Measurements from ENCODE around the gene ZNF433.

Gene ZNF433

GRCh38 chr19:11987405-11988281 lies 47.8 kb downstream of the ZNF433 start:
- Histone ChIP-seq H3K4me1 (ENCODE audit: insufficient read depth, low read length) (peaks cover 37% of the 10 kb centered on the region), H3K79me2 (ENCODE audit: insufficient read depth, low read length) (peaks cover 48% of the 10 kb centered on the region), H3K27me3 (ENCODE audit: insufficient read depth, low read length, poor library complexity) (no peaks in the 10 kb centered on the region), H3K4me3 (ENCODE audit: low read depth in 1 of 2, low read length in 2 of 2) (peak overlapping the region; percentile 90 to 95), H4K20me1 (ENCODE audit: insufficient read depth, low read length) (peaks cover 27% of the 10 kb centered on the region; the same call in 1 of the 2 replicates), H3K36me3 (ENCODE audit: insufficient read depth, low read length) (peaks cover 18% of the 10 kb centered on the region), H2AFZ (ENCODE audit: low read depth, low read length) (peak overlapping the region; percentile 96), H3K4me2 (ENCODE audit: insufficient read depth, low read length) (peak overlapping the region; percentile 92), H3K27ac (ENCODE audit: low read length) (peak overlapping the region; percentile 95), H3K9ac (ENCODE audit: low read depth, low read length) (peak overlapping the region; percentile 89), H3K9me3 (ENCODE audit: insufficient read depth, low read length, severe bottlenecking) (no peaks in the 10 kb centered on the region)
- ATAC-seq (ENCODE audit: insufficient read depth, low read depth) (peak; percentile 96), DNase-seq (peak; percentile 98)
- TF ChIP-seq, protein P1, sequence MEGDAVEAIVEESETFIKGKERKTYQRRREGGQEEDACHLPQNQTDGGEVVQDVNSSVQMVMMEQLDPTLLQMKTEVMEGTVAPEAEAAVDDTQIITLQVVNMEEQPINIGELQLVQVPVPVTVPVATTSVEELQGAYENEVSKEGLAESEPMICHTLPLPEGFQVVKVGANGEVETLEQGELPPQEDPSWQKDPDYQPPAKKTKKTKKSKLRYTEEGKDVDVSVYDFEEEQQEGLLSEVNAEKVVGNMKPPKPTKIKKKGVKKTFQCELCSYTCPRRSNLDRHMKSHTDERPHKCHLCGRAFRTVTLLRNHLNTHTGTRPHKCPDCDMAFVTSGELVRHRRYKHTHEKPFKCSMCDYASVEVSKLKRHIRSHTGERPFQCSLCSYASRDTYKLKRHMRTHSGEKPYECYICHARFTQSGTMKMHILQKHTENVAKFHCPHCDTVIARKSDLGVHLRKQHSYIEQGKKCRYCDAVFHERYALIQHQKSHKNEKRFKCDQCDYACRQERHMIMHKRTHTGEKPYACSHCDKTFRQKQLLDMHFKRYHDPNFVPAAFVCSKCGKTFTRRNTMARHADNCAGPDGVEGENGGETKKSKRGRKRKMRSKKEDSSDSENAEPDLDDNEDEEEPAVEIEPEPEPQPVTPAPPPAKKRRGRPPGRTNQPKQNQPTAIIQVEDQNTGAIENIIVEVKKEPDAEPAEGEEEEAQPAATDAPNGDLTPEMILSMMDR (IDR thresholded peaks at IDR 0.05; ENCODE audit: borderline replicate concordance, extremely low read depth, low read length, poor library complexity, severe bottlenecking) = no peak
- no peak for TF ChIP-seq EZH2 (IDR thresholded peaks at IDR 0.05; ENCODE audit: borderline replicate concordance, low read depth, low read length, severe bottlenecking)

- peak overlapping the region; percentile 77 for H3K27ac ChIP-seq (ENCODE audit: low read length)
- peaks cover 22% of the 10 kb centered on the region; the same call in 1 of the 2 replicates for H4K20me1 ChIP-seq (ENCODE audit: insufficient read depth, low read length)
- H2AFZ ChIP-seq (ENCODE audit: low read depth, low read length) = no peak overlapping the region
- H3K79me2 ChIP-seq (ENCODE audit: insufficient read depth, low read length) = peaks cover 40% of the 10 kb centered on the region
- DNase-seq = no peak
- no peaks in the 10 kb centered on the region for H3K27me3 ChIP-seq (ENCODE audit: insufficient read depth, low read length, poor library complexity)
- TF ChIP-seq EZH2 (IDR thresholded peaks at IDR 0.05; ENCODE audit: borderline replicate concordance, low read depth, low read length, severe bottlenecking) = no peak
- TF ChIP-seq, protein P1 (IDR thresholded peaks at IDR 0.05; ENCODE audit: borderline replicate concordance, extremely low read depth, low read length, poor library complexity, severe bottlenecking) = no peak
- H3K4me2 ChIP-seq (ENCODE audit: insufficient read depth, low read length) = peak overlapping the region; percentile 92
- H3K36me3 ChIP-seq (ENCODE audit: insufficient read depth, low read length) = peaks cover 18% of the 10 kb centered on the region
- no peak for ATAC-seq (ENCODE audit: insufficient read depth, low read depth)
- H3K4me3 ChIP-seq (ENCODE audit: low read depth in 1 of 2, low read length in 2 of 2) = no peak overlapping the region
- no peak overlapping the region; the same call in 1 of the 2 replicates for H3K9ac ChIP-seq (ENCODE audit: low read depth, low read length)
- H3K9me3 ChIP-seq (ENCODE audit: insufficient read depth, low read length, severe bottlenecking) = no peaks in the 10 kb centered on the region
- H3K4me1 ChIP-seq (ENCODE audit: insufficient read depth, low read length) = peaks cover 37% of the 10 kb centered on the region
These were observed 48.7 kb downstream of the ZNF433 start for GRCh38 chr19:11986754-11987153.

- no peak for TF ChIP-seq EZH2 (IDR thresholded peaks at IDR 0.05; ENCODE audit: borderline replicate concordance, low read depth, low read length, severe bottlenecking)
- TF ChIP-seq, protein P1 (IDR thresholded peaks at IDR 0.05; ENCODE audit: borderline replicate concordance, extremely low read depth, low read length, poor library complexity, severe bottlenecking) = peak; percentile 64
- peaks cover 20% of the 10 kb centered on the region for H3K4me1 ChIP-seq (ENCODE audit: insufficient read depth, low read length)
- H4K20me1 ChIP-seq (ENCODE audit: insufficient read depth, low read length) = peaks cover 10% of the 10 kb centered on the region; the same call in 1 of the 2 replicates
- ATAC-seq (ENCODE audit: insufficient read depth, low read depth) = no peak
- no peak overlapping the region for H2AFZ ChIP-seq (ENCODE audit: low read depth, low read length)
- H3K9me3 ChIP-seq (ENCODE audit: insufficient read depth, low read length, severe bottlenecking) = peaks cover 16% of the 10 kb centered on the region
- H3K27me3 ChIP-seq (ENCODE audit: insufficient read depth, low read length, poor library complexity) = no peaks in the 10 kb centered on the region
- peak; percentile 62 for DNase-seq
- H3K4me3 ChIP-seq (ENCODE audit: low read depth in 1 of 2, low read length in 2 of 2) = no peak overlapping the region
- no peak overlapping the region for H3K27ac ChIP-seq (ENCODE audit: low read length)
- no peak overlapping the region for H3K4me2 ChIP-seq (ENCODE audit: insufficient read depth, low read length)
- peaks cover 22% of the 10 kb centered on the region for H3K79me2 ChIP-seq (ENCODE audit: insufficient read depth, low read length)
- peaks cover 8% of the 10 kb centered on the region for H3K36me3 ChIP-seq (ENCODE audit: insufficient read depth, low read length)
- H3K9ac ChIP-seq (ENCODE audit: low read depth, low read length) = no peak overlapping the region
These were observed 50.5 kb downstream of the ZNF433 start for GRCh38 chr19:11984986-11985385.

Data from DND-41 (cell line).